PC-9 (cell line): Measurements from ENCODE around the gene TTLL1. TPM values are rescaled to one million over a fixed set of nuclear protein-coding genes. Genes with fewer than 3 reads are reported as not detected.

Experiments
- BruUV-seq: library from RNA; stranded (reverse); fragments of 400-500 nt; replicated peaks from 2 replicates; lab custom pipeline; 2021; lab: Mats Ljungman, UMichigan
- CTCF ChIA-PET: fragments of 300-600 bp; sonication (Branson Sonifier 250); formaldehyde crosslinking; loops from one replicate; lab custom pipeline; 2022; ENCODE audit warnings: antibody characterized with exemption; lab: Charles Lee
- POLR2A ChIA-PET: fragments of 300-600 bp; sonication (Branson Sonifier 250); formaldehyde crosslinking; loops from one replicate; lab custom pipeline; 2022; ENCODE audit warnings: antibody characterized with exemption; ENCODE audit not compliant: unreplicated experiment; lab: Charles Lee
- DNase-seq, 2 experiments: peaks; one replicate each; pipeline versions ENCODE4 v3.0.0 to v3.0.0-alpha.2; 2015 to 2022; ENCODE audit warnings: mixed read lengths in 1 of 2
- H2AFZ ChIP-seq: fragments of 200-600 bp; sonication (generic); 2 replicates; pipeline ENCODE4 v1.8.1; 2017; ENCODE audit warnings: antibody characterized with exemption
- H3F3A ChIP-seq: fragments of 200-600 bp; sonication (generic); 2 replicates; pipeline ENCODE4 v1.8.1; 2017; ENCODE audit warnings: antibody characterized with exemption, mild to moderate bottlenecking, low read depth; ENCODE audit not compliant: insufficient read depth
- H3K27ac ChIP-seq: fragments of 200-600 bp; sonication (generic); 2 replicates; pipeline ENCODE4 v1.6.1; 2016; ENCODE audit warnings: mixed run types
- H3K27me3 ChIP-seq: fragments of 200-600 bp; sonication (generic); 2 replicates; pipeline ENCODE4 v1.6.1; 2016; ENCODE audit warnings: low read depth, mixed run types; ENCODE audit not compliant: insufficient read depth
- H3K36me3 ChIP-seq: fragments of 200-600 bp; sonication (generic); 2 replicates; pipeline ENCODE4 v1.6.1; 2016; ENCODE audit warnings: low read depth, mixed run types
- H3K4me1 ChIP-seq: fragments of 200-600 bp; sonication (generic); replicated peaks from 2 replicates; pipeline ENCODE4 v1.6.1; 2016; ENCODE audit warnings: mixed run types; ENCODE audit not compliant: insufficient read depth
- H3K4me2 ChIP-seq: fragments of 200-600 bp; sonication (generic); 2 replicates; pipeline ENCODE4 v1.6.1; 2017; ENCODE audit warnings: mixed run types
- H3K4me3 ChIP-seq: fragments of 200-600 bp; sonication (generic); 2 replicates; pipeline ENCODE4 v1.6.1; 2016; ENCODE audit warnings: mixed run types
- H3K79me2 ChIP-seq: fragments of 200-600 bp; sonication (generic); 2 replicates; pipeline ENCODE4 v1.6.1; 2017; ENCODE audit warnings: low read depth, mixed run types
- H3K9me2 ChIP-seq: fragments of 200-600 bp; sonication (generic); 2 replicates; pipeline ENCODE4 v1.8.1; 2017; ENCODE audit warnings: mild to moderate bottlenecking; ENCODE audit not compliant: insufficient read depth
- H3K9me3 ChIP-seq: fragments of 200-600 bp; sonication (generic); 2 replicates; pipeline ENCODE4 v1.8.1; 2016; ENCODE audit warnings: low read depth; ENCODE audit not compliant: insufficient read depth
- H4K20me1 ChIP-seq: fragments of 200-600 bp; sonication (generic); 2 replicates; pipeline ENCODE4 v1.8.1; 2017; ENCODE audit not compliant: insufficient read depth
- EZH2 ChIP-seq: fragments of 200-600 bp; sonication (generic); IDR thresholded peaks from 2 replicates; pipeline ENCODE4 v1.8.0; 2017; ENCODE audit warnings: antibody characterized with exemption, low read depth
- intact Hi-C: fragments of 100-400 bp; cut with micrococcal nuclease; formaldehyde crosslinking; loops from one replicate; pipeline ENCODE4 v1.10.0; 2022; ENCODE audit not compliant: unreplicated experiment
- total RNA-seq: library from RNA; stranded (reverse); gene quantifications from 2 replicates; pipeline ENCODE4 v1.2.3, GENCODE V29; 2021
- TF ChIP-seq, protein P1 (sequence below): fragments of 200-600 bp; sonication (generic); conservative IDR thresholded peaks from 2 replicates; pipeline ENCODE4 v1.6.1; 2017; ENCODE audit warnings: mixed run types, antibody characterized with exemption, mild to moderate bottlenecking, moderate library complexity

TTLL1 gene
- total RNA-seq, 1 experiment from 2014 or later: 7.8 TPM

DNA sequence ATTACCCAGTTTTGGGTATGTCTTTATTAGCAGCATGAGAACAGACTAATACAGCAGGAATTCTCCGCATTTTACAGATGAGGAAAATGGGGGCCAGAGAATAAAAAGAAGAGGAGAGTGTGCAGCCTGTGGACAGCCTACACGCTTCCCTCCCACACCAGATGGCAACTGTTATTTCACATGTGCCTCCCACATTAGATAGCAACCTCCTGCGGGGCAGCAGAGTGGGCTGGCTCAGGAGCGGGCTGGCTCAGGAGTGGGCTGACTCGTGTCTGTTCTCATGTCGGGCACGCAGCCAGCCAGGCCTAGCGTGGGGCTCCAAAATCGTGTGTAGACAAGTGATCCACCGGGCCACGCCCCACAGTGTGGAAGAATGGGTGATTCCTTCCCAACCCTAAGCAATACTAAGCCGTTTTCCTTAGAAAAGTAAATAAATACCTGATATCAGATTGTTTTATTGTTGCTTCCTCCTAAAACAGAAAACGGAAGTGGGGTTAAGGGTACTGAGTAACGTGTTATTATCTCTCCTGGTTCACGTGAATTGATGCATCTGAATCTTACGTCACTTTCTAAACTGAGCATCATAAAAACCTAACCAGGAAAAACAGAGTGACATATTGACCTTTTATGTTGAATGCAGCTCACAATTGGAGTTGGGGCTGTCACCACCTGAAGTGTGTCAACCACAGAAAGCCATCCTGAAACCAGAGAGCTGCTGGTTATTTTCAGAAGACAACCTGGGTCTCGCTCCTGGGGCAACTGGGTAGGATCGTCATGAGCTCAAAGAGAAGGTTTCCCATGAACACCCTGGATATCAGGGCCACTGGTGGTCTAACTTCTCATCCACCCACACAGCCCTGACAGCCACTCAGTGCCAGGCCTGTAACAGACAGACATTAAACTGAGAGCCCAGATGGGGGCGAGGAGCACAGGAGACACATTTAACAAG is 3.3 kb downstream of the TTLL1 start:
- TF ChIP-seq EZH2: no peak
- POLR2A ChIA-PET: no interaction called here
- Histone ChIP-seq H3K36me3 (no peaks in the 10 kb centered on the region), H2AFZ (no peak overlapping the region), H3K9me3 (no peaks in the 10 kb centered on the region), H3K4me2 (no peak overlapping the region), H3K9me2 (no peaks in the 10 kb centered on the region), H3F3A (peaks cover 35% of the 10 kb centered on the region), H3K79me2 (no peaks in the 10 kb centered on the region), H4K20me1 (no peaks in the 10 kb centered on the region), H3K4me3 (no peak overlapping the region), H3K27me3 (no peaks in the 10 kb centered on the region), H3K27ac (no peak overlapping the region), H3K4me1 (no peaks in the 10 kb centered on the region; the same call in 1 of the 2 replicates)
- no TSS peak for BruUV-seq
- DNase-seq: no peak
- CTCF ChIA-PET: no interaction called here
- intact Hi-C loops: no loop called here

DNA sequence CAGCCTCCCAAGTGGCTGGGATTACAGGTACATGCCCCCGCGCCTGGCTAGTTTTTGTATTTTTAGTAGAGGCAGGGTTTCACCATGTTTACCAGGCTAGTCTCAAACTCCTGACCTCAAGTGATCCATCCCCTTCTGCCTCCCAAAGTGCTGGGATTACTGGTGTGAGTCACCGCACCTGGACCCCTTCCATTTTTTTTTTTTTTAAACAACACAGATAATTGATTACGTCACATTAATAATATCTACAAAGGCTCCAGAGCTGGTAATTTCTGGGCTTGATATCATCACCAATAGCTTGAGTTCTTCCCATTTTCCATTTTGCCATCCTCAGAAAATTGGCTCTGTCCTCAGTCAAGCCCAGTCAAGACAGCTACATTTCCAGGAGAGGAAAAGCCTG is 7.2 kb downstream of the TTLL1 start:
- H3K27me3 ChIP-seq: no peaks in the 10 kb centered on the region
- H3K4me3 ChIP-seq: no peak overlapping the region
- no peak overlapping the region for H3K4me2 ChIP-seq
- H3K4me1 ChIP-seq: peaks cover 7% of the 10 kb centered on the region
- H3F3A ChIP-seq: peaks cover 16% of the 10 kb centered on the region
- H2AFZ ChIP-seq: no peak overlapping the region
- no peak for DNase-seq
- no peaks in the 10 kb centered on the region for H3K79me2 ChIP-seq
- H3K27ac ChIP-seq: no peak overlapping the region
- intact Hi-C loops: no loop called here
- BruUV-seq: no TSS peak
- H4K20me1 ChIP-seq: no peaks in the 10 kb centered on the region
- ChIA-PET POLR2A (interaction anchor here (0.7 kb wide), 2 partner anchors 54 to 68 kb away, joined by 5 to 20 read pairs; no protein-coding TSS in a partner anchor), CTCF (no interaction called here)
- TF ChIP-seq EZH2: no peak
- TF ChIP-seq, protein P1, sequence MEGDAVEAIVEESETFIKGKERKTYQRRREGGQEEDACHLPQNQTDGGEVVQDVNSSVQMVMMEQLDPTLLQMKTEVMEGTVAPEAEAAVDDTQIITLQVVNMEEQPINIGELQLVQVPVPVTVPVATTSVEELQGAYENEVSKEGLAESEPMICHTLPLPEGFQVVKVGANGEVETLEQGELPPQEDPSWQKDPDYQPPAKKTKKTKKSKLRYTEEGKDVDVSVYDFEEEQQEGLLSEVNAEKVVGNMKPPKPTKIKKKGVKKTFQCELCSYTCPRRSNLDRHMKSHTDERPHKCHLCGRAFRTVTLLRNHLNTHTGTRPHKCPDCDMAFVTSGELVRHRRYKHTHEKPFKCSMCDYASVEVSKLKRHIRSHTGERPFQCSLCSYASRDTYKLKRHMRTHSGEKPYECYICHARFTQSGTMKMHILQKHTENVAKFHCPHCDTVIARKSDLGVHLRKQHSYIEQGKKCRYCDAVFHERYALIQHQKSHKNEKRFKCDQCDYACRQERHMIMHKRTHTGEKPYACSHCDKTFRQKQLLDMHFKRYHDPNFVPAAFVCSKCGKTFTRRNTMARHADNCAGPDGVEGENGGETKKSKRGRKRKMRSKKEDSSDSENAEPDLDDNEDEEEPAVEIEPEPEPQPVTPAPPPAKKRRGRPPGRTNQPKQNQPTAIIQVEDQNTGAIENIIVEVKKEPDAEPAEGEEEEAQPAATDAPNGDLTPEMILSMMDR: no peak
- no peaks in the 10 kb centered on the region for H3K9me3 ChIP-seq
- H3K9me2 ChIP-seq: no peaks in the 10 kb centered on the region
- H3K36me3 ChIP-seq: no peaks in the 10 kb centered on the region

- ChIA-PET POLR2A (interaction anchor here (0.6 kb wide), 1 partner anchor 20 kb away, joined by 5 read pairs; no protein-coding TSS in a partner anchor), CTCF (interaction anchor here (0.6 kb wide), 1 partner anchor 1339 kb away, joined by 13 read pairs; no protein-coding TSS in a partner anchor)
- Histone ChIP-seq H3K4me1 (peaks cover 7% of the 10 kb centered on the region), H4K20me1 (no peaks in the 10 kb centered on the region), H3K9me3 (no peaks in the 10 kb centered on the region), H3F3A (peaks cover 16% of the 10 kb centered on the region), H3K27me3 (no peaks in the 10 kb centered on the region), H3K4me2 (peak overlapping the region; percentile 55), H3K79me2 (no peaks in the 10 kb centered on the region), H2AFZ (no peak overlapping the region), H3K36me3 (no peaks in the 10 kb centered on the region), H3K4me3 (no peak overlapping the region), H3K9me2 (no peaks in the 10 kb centered on the region), H3K27ac (no peak overlapping the region)
- TF ChIP-seq, protein P1: no peak
- TF ChIP-seq EZH2: no peak
- DNase-seq: peak; percentile 31 to 80
- intact Hi-C loops: no loop called here
- no TSS peak for BruUV-seq
These were observed 8.6 kb downstream of the TTLL1 start for GRCh38 chr22:43080616-43081015.
